ENCODE results near the gene ARMCX2. TPM values are rescaled to one million over a fixed set of nuclear protein-coding genes. Genes with fewer than 3 reads are reported as not detected.

The ARMCX2 gene
- total RNA-seq, result 10 to 100 TPM; 14.2 to 18.4 TPM

GRCh38 chrX:101659601-101660063 is at the start of gene ARMCX2:
Gene ARMCX2, minus strand, starts transcription at chrX:101659850. Its CDS starts 2,262 bp downstream, at chrX:101657588.
- no peaks in the 10 kb centered on the region for H3K4me1 ChIP-seq
- H3K36me3 ChIP-seq (replicated peaks in 1 of 2; ENCODE audit: insufficient read depth in 1 of 2, low read depth in 2 of 2), result no peaks in the 10 kb centered on the region
- intact Hi-C loops (cut with DNase I), result no loop called here
- TF ChIP-seq, protein P1, sequence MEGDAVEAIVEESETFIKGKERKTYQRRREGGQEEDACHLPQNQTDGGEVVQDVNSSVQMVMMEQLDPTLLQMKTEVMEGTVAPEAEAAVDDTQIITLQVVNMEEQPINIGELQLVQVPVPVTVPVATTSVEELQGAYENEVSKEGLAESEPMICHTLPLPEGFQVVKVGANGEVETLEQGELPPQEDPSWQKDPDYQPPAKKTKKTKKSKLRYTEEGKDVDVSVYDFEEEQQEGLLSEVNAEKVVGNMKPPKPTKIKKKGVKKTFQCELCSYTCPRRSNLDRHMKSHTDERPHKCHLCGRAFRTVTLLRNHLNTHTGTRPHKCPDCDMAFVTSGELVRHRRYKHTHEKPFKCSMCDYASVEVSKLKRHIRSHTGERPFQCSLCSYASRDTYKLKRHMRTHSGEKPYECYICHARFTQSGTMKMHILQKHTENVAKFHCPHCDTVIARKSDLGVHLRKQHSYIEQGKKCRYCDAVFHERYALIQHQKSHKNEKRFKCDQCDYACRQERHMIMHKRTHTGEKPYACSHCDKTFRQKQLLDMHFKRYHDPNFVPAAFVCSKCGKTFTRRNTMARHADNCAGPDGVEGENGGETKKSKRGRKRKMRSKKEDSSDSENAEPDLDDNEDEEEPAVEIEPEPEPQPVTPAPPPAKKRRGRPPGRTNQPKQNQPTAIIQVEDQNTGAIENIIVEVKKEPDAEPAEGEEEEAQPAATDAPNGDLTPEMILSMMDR (IDR thresholded peaks at IDR 0.05), result no peak
- TF ChIP-seq POLR2A (IDR thresholded peaks at IDR 0.05), result peak; percentile 35 to 74 (median 73)
- H3K27ac ChIP-seq, result peak within 1 kb of the TSS; percentile 18 to 66 (median 48)
- ATAC-seq (peak; percentile 71), DNase-seq (peak; percentile 50 to 61 (median 53))
- H3K9me3 ChIP-seq, result no peaks in the 10 kb centered on the region
- WGBS, 2 donors, result 3 to 4% methylated on average over 8 to 22 of the region's 22 CpGs
- H3K4me3 ChIP-seq, result peak within 1 kb of the TSS; percentile 25 to 50
- no peaks in the 10 kb centered on the region for H3K27me3 ChIP-seq

- Histone ChIP-seq H3K4me1 (no peaks in the 10 kb centered on the region), H3K9me3 (no peaks in the 10 kb centered on the region), H3K27me3 (no peaks in the 10 kb centered on the region), H3K27ac (no peak overlapping the region), H3K4me3 (no peak overlapping the region), H3K36me3 (replicated peaks in 1 of 2; ENCODE audit: insufficient read depth in 1 of 2, low read depth in 2 of 2) (no peaks in the 10 kb centered on the region)
- ATAC-seq, result no peak
- intact Hi-C loops (cut with DNase I), result no loop called here
- no peak for DNase-seq
- 82 to 89% methylated on average over 3 of the region's 3 CpGs for WGBS, 2 donors
- TF ChIP-seq, protein P1 (IDR thresholded peaks at IDR 0.05), result no peak
- no peak for TF ChIP-seq POLR2A (IDR thresholded peaks at IDR 0.05)
These were observed 49.7 kb upstream of the ARMCX2 start for GRCh38 chrX:101709384-101709783.

DNA sequence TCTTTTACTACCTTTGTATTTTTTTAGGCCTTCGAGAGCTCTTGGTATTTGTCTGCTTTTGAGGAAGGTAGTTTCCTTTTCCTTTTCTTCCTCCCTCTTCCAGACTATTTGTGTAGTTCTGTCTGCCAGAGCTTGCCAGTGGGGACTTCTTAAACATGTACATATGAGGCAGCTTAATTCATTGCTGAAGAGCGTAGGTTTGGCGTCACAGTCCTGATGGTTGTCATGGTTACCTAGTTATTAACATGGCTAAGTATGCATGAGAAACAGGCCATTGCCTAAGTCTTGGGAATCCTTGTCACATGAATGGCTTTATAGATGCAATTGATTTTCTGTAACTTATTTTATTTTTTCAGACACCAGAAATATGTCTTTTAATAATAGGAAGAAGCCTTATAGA is 48.5 kb upstream of the ARMCX2 start:
- Histone ChIP-seq H3K27ac (no peak overlapping the region), H3K4me1 (no peaks in the 10 kb centered on the region), H3K36me3 (replicated peaks in 1 of 2; ENCODE audit: insufficient read depth in 1 of 2, low read depth in 2 of 2) (no peaks in the 10 kb centered on the region), H3K9me3 (no peaks in the 10 kb centered on the region), H3K27me3 (no peaks in the 10 kb centered on the region), H3K4me3 (no peak overlapping the region)
- TF ChIP-seq, protein P1 (IDR thresholded peaks at IDR 0.05), result no peak
- no peak for TF ChIP-seq POLR2A (IDR thresholded peaks at IDR 0.05)
- intact Hi-C loops (cut with DNase I), result no loop called here
- ATAC-seq, result no peak
- no peak for DNase-seq
- 49 to 58% methylated on average over 3 of the region's 3 CpGs for WGBS, 2 donors

DNA sequence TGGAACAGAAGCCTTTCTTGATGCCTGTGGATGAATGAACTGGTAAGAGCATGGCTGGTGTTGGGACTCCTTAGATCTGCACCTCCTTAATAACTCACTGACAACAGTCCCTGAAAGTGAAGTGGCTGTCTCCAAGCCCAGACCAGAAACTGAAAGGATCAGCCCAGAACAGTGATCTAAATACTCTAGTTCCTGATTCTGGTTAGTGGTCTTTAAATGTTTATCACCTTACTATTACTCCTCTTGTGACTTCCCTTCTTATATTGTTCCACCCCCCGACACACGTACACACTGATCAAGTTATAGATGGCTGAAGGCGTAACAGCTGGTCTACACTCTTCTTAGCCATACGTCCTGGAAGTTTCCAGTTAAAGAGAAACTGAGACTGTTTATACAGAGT is 33.8 kb upstream of the ARMCX2 start:
- no peaks in the 10 kb centered on the region for H3K27me3 ChIP-seq

DNA sequence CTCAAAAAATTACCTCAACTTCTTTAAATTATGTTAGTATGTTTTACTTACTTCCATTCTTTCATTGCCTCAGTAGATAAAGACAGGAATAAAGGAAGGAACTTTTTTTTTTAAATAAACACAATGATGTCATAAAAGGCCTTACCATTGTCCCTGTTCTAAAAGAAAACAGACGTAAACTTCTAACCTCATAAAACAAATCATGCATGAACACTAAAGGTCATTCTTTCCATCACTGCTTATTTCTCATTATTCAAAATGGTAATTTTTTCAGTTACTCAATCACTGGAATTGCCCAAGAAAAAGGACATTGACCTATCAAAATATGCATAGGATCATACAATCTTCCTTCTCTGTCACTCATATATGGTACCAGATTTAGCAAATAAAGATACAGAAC is 32.2 kb upstream of the ARMCX2 start:
- Histone ChIP-seq H3K36me3 (replicated peaks in 1 of 2; ENCODE audit: insufficient read depth in 1 of 2, low read depth in 2 of 2) (no peaks in the 10 kb centered on the region), H3K27ac (no peak overlapping the region), H3K4me3 (no peak overlapping the region), H3K4me1 (no peaks in the 10 kb centered on the region), H3K27me3 (no peaks in the 10 kb centered on the region), H3K9me3 (no peaks in the 10 kb centered on the region)
- TF ChIP-seq POLR2A (IDR thresholded peaks at IDR 0.05), result no peak
- TF ChIP-seq, protein P1 (IDR thresholded peaks at IDR 0.05), result no peak
- ATAC-seq (no peak), DNase-seq (no peak)
- intact Hi-C loops (cut with DNase I), result no loop called here
- WGBS, 2 donors, result 71 to 74% methylated on average over 1 of the region's 1 CpG

More for the DNA sequence above, 33.8 kb upstream of the ARMCX2 start:
- Histone ChIP-seq H3K9me3 (no peaks in the 10 kb centered on the region), H3K36me3 (replicated peaks in 1 of 2; ENCODE audit: insufficient read depth in 1 of 2, low read depth in 2 of 2) (no peaks in the 10 kb centered on the region), H3K4me3 (no peak overlapping the region), H3K27ac (no peak overlapping the region), H3K4me1 (no peaks in the 10 kb centered on the region)
- intact Hi-C loops (cut with DNase I), result no loop called here
- 55 to 71% methylated on average over 4 of the region's 4 CpGs for WGBS, 2 donors
- ATAC-seq (no peak), DNase-seq (no peak)
- TF ChIP-seq POLR2A (IDR thresholded peaks at IDR 0.05), result no peak
- TF ChIP-seq, protein P1 (IDR thresholded peaks at IDR 0.05), result no peak
